Left ventricle myocardium inferior (tissue), 1 donor: ENCODE data around the gene RARRES2. TPM values are rescaled to one million over a fixed set of nuclear protein-coding genes. Genes with fewer than 3 reads are reported as not detected.

Experiments
- DNase-seq: peaks from one replicate; pipeline ENCODE4 v3.0.0-alpha.2; 2020
- H3K27ac ChIP-seq: fragments of 200-600 bp; replicated peaks from 2 replicates; pipeline ENCODE4 v1.8.0; 2021
- H3K27me3 ChIP-seq: fragments of 200-600 bp; 2 replicates; pipeline ENCODE4 v1.8.0; 2021; ENCODE audit warnings: low read depth
- H3K36me3 ChIP-seq: fragments of 200-600 bp; 2 replicates; pipeline ENCODE4 v1.8.0; 2021
- H3K4me1 ChIP-seq: fragments of 200-600 bp; 2 replicates; pipeline ENCODE4 v1.8.0; 2021
- H3K4me3 ChIP-seq: fragments of 200-600 bp; 2 replicates; pipeline ENCODE4 v1.8.0; 2021; ENCODE audit warnings: mild to moderate bottlenecking, moderate library complexity
- H3K9me3 ChIP-seq: fragments of 200-600 bp; replicated peaks from 2 replicates; pipeline ENCODE4 v1.8.0; 2021
- CTCF ChIP-seq: fragments of 200-600 bp; IDR thresholded peaks from 2 replicates; pipeline ENCODE4 v1.8.0; 2021; ENCODE audit warnings: antibody characterized with exemption, mild to moderate bottlenecking, borderline replicate concordance
- intact Hi-C: fragments of 100-400 bp; cut with micrococcal nuclease; formaldehyde crosslinking; loops from one replicate; pipeline ENCODE4 v1.11.0; 2022
- total RNA-seq: library from RNA; stranded (reverse); fragmentation: NEBNext Ultra II Directional; extraction: Animal tissue kit (Norgen Biotek cat#: 25700); gene quantifications from one replicate; pipeline ENCODE4 v1.2.1, GENCODE V29; 2021
- donor health status: DM: no; HTN: yes; CAD: no; lungs with severe emphysema.

The RARRES2 gene
- total RNA-seq, 1 donor from 2014 or later = 17.6 TPM

- Histone ChIP-seq H3K36me3 (peaks cover 5% of the 10 kb centered on the region), H3K27me3 (peaks cover under 1% of the 10 kb centered on the region), H3K9me3 (no peaks in the 10 kb centered on the region), H3K4me3 (no peak overlapping the region), H3K27ac (no peak overlapping the region), H3K4me1 (peaks cover 2% of the 10 kb centered on the region)
- no peak for DNase-seq
- TF ChIP-seq CTCF = no peak
- intact Hi-C loops = no loop called here
Measured at GRCh38 chr7:150329331-150330120, 11.9 kb downstream of the RARRES2 start.

- Histone ChIP-seq H3K9me3 (no peaks in the 10 kb centered on the region), H3K27ac (no peak overlapping the region), H3K4me1 (peaks cover 22% of the 10 kb centered on the region), H3K27me3 (peaks cover 23% of the 10 kb centered on the region), H3K4me3 (no peak overlapping the region), H3K36me3 (peaks cover 5% of the 10 kb centered on the region)
- no peak for DNase-seq
- intact Hi-C loops = no loop called here
- no peak for TF ChIP-seq CTCF
Measured at GRCh38 chr7:150327308-150327707, 14.1 kb downstream of the RARRES2 start.

- Histone ChIP-seq H3K9me3 (no peaks in the 10 kb centered on the region), H3K36me3 (peaks cover 5% of the 10 kb centered on the region)
Measured at GRCh38 chr7:150326657-150327268, 14.7 kb downstream of the RARRES2 start.

GRCh38 chr7:150325901-150326300, 15.5 kb downstream of the RARRES2 start:
- DNase-seq = no peak
- Histone ChIP-seq H3K9me3 (no peaks in the 10 kb centered on the region), H3K4me3 (no peak overlapping the region), H3K36me3 (peaks cover 5% of the 10 kb centered on the region), H3K27ac (no peak overlapping the region), H3K27me3 (peaks cover 23% of the 10 kb centered on the region), H3K4me1 (peaks cover 26% of the 10 kb centered on the region)
- TF ChIP-seq CTCF = no peak
- intact Hi-C loops = no loop called here

More at GRCh38 chr7:150326657-150327268, 14.7 kb downstream of the RARRES2 start:
- no peak for TF ChIP-seq CTCF
- DNase-seq = no peak
- intact Hi-C loops = no loop called here
- Histone ChIP-seq H3K4me3 (no peak overlapping the region), H3K27ac (no peak overlapping the region), H3K27me3 (peaks cover 23% of the 10 kb centered on the region), H3K4me1 (peaks cover 26% of the 10 kb centered on the region)

- peaks cover 5% of the 10 kb centered on the region for H3K36me3 ChIP-seq
- H3K9me3 ChIP-seq = no peaks in the 10 kb centered on the region
- H3K4me1 ChIP-seq = peaks cover 26% of the 10 kb centered on the region
- TF ChIP-seq CTCF = no peak
- H3K27ac ChIP-seq = no peak overlapping the region
- intact Hi-C loops = no loop called here
- no peak overlapping the region for H3K4me3 ChIP-seq
- DNase-seq = no peak
- peaks cover 23% of the 10 kb centered on the region for H3K27me3 ChIP-seq
Measured at GRCh38 chr7:150325110-150325611, 16.3 kb downstream of the RARRES2 start.
